ENCODE measurements around the gene DUSP16.
"Not testable (repeated sequence)": the region's sequence is repeated elsewhere in the genome, so short reads cannot be mapped to it uniquely, and the experiment has no call there.

The DUSP16 gene

GRCh38 chr12:12499909-12500604 is 62.6 kb downstream of the DUSP16 start:
- DNase-seq (ENCODE audit: low read depth in 2 of 2) = no peak

GRCh38 chr12:12498210-12498609 is 64.5 kb downstream of the DUSP16 start:
- no peak for DNase-seq (ENCODE audit: low read depth in 2 of 2)

GRCh38 chr12:12495536-12495935 is 67.1 kb downstream of the DUSP16 start:
- no peak for DNase-seq (ENCODE audit: low read depth in 2 of 2)

DNA sequence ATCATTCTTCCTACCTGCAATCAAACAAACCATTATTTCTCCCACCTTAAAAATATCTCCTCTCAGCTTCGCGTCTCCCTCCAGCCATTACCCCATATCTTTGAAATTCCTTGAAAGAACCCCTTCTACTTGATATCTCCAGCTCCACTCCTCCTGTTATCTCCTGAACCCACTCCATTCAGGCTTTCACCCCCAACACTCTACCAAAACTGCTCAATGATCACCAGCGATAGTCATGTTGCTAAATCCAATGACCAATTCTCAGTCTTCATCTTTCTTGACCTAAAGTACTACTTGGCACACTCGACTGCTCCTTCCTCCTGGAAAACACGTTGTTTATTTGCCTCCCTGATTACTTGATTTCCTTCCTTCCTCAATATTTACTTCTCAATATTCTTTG is 70.1 kb downstream of the DUSP16 start:
- no peak for DNase-seq (ENCODE audit: low read depth in 2 of 2)

- DNase-seq (ENCODE audit: low read depth in 2 of 2) = no peak
Observed at GRCh38 chr12:12491606-12492005, 71.1 kb downstream of the DUSP16 start.

- DNase-seq (ENCODE audit: low read depth in 2 of 2) = no peak
Observed at GRCh38 chr12:12488823-12489550, 73.7 kb downstream of the DUSP16 start.

DNA sequence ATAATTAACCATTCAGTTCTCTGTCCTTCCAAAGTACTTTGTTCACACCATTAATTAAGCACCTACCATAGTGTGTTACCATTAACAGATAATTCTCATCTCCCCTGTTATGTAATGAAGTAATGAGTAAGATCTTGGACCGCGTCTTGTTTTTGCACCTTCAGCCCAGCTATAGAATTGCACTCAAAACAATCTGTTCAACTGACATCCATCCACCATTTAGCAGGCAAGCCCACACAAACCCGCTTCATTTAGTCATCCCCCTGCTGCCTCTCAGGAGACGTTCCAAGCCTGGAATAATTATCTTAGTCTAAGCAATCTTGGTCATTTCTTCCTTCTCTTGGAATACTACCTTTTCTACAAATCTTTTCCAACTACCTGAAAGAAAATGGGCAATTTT is 74.4 kb downstream of the DUSP16 start:
- DNase-seq (ENCODE audit: low read depth in 2 of 2) = no peak

DNA sequence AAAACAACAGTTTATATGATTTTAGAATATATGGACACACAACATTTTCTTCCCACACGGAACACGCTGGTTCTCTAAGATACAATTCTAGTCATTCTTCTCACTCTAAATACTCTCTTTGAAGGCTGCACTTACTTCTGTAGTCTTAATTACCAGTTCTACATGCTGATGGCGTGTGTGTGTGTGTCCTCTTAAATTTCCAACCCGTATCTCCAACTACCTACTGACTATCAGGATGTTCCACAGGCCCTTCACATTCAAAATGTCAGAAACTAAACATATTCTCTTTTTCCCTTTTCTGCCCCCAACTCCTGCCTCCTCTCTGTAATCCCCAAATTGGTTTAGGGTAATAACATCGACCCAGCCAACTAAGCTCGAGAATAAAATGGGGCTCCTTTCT is 75.2 kb downstream of the DUSP16 start:
- no peak for DNase-seq (ENCODE audit: low read depth in 2 of 2)

- no peak for DNase-seq (ENCODE audit: low read depth in 2 of 2)
Observed at GRCh38 chr12:12486661-12487240, 75.9 kb downstream of the DUSP16 start.

DNA sequence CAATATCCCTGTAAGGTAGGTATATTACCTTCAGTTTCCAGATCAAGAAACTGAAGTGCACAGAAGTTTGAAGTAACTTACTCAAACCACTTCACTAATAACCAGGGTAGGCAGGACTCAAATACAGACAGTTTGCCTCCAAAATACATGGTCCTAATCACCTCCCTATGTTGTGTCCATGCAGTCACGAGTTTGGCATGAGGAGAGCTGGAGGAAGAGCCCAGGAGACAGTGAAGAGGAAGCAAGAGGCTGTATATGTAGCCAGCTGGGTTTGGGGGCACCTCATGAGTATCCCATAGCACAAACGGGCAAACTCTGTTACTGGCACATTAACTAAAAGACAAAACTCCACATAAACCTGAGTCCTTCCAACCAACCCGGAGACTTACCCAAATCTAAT is 79.2 kb downstream of the DUSP16 start:
- no peak for DNase-seq (ENCODE audit: low read depth in 2 of 2)

DNA sequence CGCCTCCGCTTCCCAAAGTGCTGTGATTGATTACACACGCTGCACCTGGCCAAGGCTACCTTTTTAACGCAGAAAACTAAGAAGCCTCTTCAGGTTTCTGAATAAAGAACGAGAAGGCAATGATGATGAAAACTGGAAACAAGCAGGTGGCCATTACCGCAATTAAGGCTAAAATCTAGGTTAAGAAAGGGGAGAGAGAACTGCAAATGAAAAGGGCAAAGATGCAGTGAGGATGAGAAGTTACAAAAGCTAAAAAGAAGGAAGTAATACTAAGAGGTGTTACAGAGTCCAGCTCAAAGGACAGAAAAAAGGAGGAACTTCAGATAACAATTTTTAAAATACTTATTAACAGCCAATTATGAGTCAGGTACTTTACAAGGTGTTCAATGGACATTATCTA is 79.7 kb downstream of the DUSP16 start:
- no peak for DNase-seq (ENCODE audit: low read depth in 2 of 2)

- no peak for DNase-seq (ENCODE audit: low read depth in 2 of 2)
Observed at GRCh38 chr12:12482150-12482761, 80.4 kb downstream of the DUSP16 start.

DNA sequence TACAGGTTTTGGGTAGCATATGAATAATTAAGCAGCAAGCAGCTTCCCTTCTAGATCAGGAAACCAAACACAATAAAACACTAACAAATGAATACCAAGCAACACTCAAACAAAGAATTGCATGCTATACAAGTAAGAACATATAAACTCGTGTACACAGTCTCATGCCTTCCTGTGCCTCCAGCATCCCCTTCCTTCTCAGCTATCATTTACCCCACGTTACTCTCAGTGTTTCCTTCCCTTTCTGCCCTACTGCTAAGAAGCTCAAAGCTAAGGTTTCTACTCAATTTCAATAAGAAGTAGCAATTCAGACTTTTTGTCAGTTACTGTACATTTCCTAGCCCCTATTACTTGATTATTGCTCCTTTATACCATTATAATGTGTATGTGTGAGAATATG is 81.0 kb downstream of the DUSP16 start:
- DNase-seq (ENCODE audit: low read depth in 2 of 2) = no peak

DNA sequence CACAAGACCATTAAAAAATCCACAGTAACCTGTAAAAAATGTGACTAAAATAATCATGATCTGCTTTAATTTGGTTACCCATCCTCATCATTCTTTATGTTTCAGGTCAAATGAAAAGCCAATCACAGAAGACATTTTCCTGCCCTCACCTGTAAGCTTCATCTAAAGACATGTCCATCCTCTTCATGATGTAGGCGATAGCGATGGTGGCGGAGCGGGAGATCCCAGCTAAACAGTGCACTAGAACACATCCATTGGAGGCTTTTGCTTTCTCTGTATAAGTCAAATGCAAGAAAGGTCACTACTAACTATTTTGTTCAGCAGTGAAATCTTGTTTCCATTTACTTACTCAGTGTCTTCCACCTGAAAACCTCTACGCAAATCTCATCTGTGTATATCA is 82.6 kb downstream of the DUSP16 start:
- DNase-seq (ENCODE audit: low read depth in 2 of 2) = no peak

GRCh38 chr12:12477532-12477890 is 85.2 kb downstream of the DUSP16 start:
- no peak for DNase-seq (ENCODE audit: low read depth in 2 of 2)

DNA sequence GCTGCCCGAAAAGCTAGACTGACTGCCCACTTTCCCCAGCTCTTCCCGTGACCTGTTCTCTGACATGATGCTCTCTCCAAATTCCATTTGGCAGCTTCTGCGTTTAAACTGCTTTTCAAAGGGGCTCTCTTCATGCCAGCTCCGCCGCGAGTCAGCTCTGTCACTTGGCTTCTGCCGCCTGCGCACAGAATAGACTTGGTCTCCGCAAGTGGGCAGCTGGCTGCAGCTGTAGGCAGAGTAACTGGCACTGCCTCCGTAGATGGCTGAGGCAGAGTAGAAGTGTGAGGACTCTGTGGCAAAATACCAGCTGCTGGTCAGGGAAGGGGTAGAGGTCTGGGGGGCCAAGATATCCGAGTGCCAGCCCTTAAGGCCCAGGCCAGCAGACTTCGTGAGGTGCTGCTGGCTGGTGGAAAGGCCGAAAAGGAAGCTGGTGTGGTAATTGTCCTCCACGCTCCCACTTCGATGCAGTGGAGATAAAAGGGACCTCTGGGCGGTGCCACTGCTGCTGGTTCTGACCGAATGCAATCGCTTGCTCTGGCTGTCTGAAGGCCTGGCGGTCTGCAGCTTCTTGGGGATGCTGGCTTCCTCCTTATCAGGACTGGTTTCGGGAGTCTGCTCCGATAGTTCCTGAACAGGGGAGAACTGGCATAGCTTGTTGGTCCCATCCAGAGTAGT is 85.7 kb downstream of the DUSP16 start:
- DNase-seq (ENCODE audit: low read depth in 2 of 2) = no peak

DNA sequence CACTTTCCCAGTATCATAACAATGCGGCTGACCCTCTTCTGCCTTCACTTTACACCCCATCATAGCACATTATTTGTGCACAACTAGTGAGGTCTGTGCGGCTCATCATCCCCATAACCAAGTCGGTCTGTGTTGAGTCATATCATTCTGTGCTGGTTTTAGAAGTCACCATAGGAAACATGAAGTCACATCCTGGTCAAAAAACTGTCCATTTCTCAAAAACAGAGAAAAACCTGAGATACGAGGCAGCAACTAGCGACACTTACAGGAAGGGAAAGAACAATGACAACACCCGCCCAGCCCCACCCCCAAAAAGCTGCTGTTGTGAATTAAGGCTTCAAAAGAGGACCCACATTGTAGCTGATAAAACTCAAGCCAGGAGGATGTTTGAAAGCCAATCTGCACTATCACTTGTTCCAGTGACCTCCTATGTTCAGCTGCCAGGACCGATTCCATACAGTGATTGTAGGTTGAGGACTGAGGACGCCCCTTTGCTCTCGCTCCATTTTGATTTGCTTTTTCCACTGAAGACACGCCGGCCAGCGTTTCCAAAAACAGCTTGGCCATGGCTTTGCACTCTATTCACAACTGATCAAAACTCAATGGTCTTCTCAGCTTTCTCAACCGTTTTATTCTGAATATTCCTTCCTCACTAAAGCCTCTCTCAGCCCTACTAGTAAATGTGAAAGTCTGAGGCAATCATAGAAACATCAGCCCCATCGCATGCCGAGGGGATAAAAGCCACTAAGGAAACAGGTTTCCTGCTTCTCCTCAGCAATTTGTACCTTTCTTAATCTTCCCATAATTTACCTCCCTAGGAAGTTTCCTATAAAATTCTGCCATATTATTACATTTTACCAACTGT is 87.5 kb downstream of the DUSP16 start:
- no peak for DNase-seq (ENCODE audit: low read depth in 2 of 2)

GRCh38 chr12:12474471-12474928 is 88.2 kb downstream of the DUSP16 start:
- DNase-seq (ENCODE audit: low read depth in 2 of 2) = no peak

DNA sequence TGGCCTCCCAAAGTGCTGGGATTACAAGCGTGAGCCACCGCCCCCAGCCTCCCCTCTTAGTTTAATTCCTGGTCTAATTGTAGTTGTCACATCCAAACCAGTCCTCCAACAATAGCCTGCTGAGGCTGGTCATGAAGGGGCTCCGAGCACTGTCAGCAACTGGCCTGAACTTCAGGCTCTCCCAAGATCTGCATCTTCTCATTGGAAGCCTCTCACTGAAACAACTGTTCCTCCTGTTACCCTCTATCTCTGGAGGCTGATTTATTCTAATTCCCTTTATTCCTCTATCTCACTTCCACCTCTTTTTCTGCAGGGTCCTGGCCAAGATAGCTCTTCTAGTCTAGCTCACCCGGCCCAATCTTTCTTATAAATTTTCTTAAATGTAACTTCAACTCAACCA is 89.4 kb downstream of the DUSP16 start:
- DNase-seq (ENCODE audit: low read depth in 2 of 2) = no peak

DNA sequence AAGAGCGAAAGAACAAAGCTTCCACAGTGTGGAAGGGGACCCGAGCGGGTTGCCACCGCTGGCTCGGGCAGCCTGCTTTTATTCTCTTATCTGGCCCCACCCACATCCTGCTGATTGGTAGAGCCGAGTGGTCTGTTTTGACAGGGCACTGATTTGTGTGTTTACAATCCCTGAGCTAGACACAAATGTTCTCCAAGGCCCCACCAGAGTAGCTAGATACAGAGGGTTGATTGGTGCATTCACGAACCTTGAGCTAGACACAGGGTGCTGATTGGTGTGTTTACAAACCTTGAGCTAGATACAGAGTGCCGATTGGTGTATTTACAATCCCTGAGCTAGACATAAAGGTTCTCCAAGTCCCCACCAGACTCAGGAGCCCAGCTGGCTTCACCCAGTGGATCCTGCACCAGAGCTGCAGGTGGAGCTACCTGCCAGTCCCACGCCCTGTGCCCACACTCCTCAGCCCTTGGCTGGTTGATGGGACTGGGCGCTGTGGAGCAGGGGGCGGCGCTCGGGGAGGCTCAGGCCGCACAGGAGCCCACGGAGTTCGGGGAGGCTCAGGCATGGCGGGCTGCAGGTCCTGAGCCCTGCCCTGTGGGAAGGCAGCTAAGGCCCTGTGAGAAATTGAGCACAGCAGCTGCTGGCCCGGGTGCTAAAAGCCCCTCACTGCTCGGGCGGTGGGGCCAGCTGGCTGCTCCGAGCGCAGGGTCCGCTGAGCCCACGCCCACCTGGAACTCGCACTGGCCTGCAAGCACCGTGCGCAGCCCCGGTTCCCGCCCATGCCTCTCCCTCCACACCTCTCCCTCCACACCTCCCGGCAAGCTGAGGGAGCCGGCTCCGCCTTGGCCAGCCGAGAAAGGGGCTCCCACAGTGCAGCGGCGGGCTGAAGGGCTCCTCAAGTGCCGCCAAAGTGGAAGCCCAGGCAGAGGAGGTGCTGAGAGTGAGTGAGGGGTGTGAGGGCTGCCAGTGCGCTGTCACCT is 90.4 kb downstream of the DUSP16 start:
- DNase-seq (ENCODE audit: low read depth in 2 of 2) = not testable (repeated sequence)

All from stimulated activated CD8-positive, alpha-beta memory T cell treated with anti-CD3 and anti-CD28 coated beads, Interleukin-15, amount 100 ng/mL, for 4 hours (primary cell).